Kidney (tissue), 14 donors: Measurements from ENCODE around the gene FBXW5. TPM values are rescaled to one million over a fixed set of nuclear protein-coding genes. Genes with fewer than 3 reads are reported as not detected.

Experiments
- DNase-seq, 5 donors: peaks; one replicate each; pipeline ENCODE4 v3.0.0-alpha.2; 2013 to 2020
- FAIRE-seq: peaks from 2 replicates; lab custom pipeline; 2012; peaks lifted over from hg19 to GRCh38; lab: Jason Lieb, UNC
- H3K27ac ChIP-seq, 2 donors: one replicate each; pipeline ENCODE4 v1.7.0; 2013; ENCODE audit warnings: low read depth in 2 of 2, low read length in 2 of 2, inconsistent platforms in 1 of 2
- H3K27me3 ChIP-seq: one replicate; pipeline ENCODE4 v1.7.1; 2013; ENCODE audit warnings: low read length, inconsistent platforms; ENCODE audit not compliant: control insufficient read depth, insufficient read depth
- H3K36me3 ChIP-seq, 3 donors: one replicate each; pipeline versions ENCODE4 v1.7.0 to v1.7.1; 2013; ENCODE audit warnings: low read length in 3 of 3, control low read depth in 1 of 3, inconsistent platforms in 1 of 3; ENCODE audit not compliant: insufficient read depth in 3 of 3, control insufficient read depth in 2 of 3
- H3K4me1 ChIP-seq, 3 donors: one replicate each; pipeline versions ENCODE4 v1.7.0 to v1.7.1; 2013; ENCODE audit warnings: low read length in 3 of 3, inconsistent platforms in 1 of 3, low read depth in 1 of 3; ENCODE audit not compliant: control insufficient read depth in 2 of 3, insufficient read depth in 2 of 3
- H3K4me3 ChIP-seq, 3 donors: one replicate each; pipeline versions ENCODE4 v1.7.0 to v1.8.1; 2013; ENCODE audit warnings: low read length in 3 of 3, control low read depth in 1 of 3, inconsistent platforms in 1 of 3
- H3K9ac ChIP-seq, 3 donors: one replicate each; pipeline versions ENCODE4 v1.7.0 to v1.7.1; 2013; ENCODE audit warnings: low read length in 3 of 3, control low read depth in 1 of 3, inconsistent platforms in 1 of 3
- H3K9me3 ChIP-seq, 3 donors: one replicate each; pipeline versions ENCODE4 v1.7.0 to v1.7.1; 2013; ENCODE audit warnings: low read length in 3 of 3, control low read depth in 1 of 3, inconsistent platforms in 1 of 3; ENCODE audit not compliant: control insufficient read depth in 2 of 3, insufficient read depth in 1 of 3
- intact Hi-C: fragments of 100-400 bp; cut with DNase I; formaldehyde crosslinking; loops from one replicate; pipeline ENCODE4 v1.11.1; 2022
- polyA plus RNA-seq: library from polyadenylated mRNA; stranded (reverse); fragments of 350-450 nt; fragmentation: Illumina TruSeq; extraction: RNeasy Lipid Tissue Mini Kit (QIAGEN cat#74804); gene quantifications from one replicate; pipeline ENCODE4 v1.2.3, GENCODE V29; 2014; ENCODE audit warnings: low read depth, low replicate concordance; ENCODE audit not compliant: insufficient read depth
- total RNA-seq: library from RNA; stranded (reverse); fragmentation: NEBNext Ultra II Directional; extraction: Animal tissue kit (Norgen Biotek cat#: 25700); gene quantifications from one replicate; pipeline ENCODE4 v1.2.1, GENCODE V29; 2021
- TF ChIP-seq, protein P1 (sequence below): IDR thresholded peaks from 3 replicates; pipeline ENCODE4 v1.5.1; 2012; ENCODE audit warnings: mild to moderate bottlenecking, moderate library complexity, borderline replicate concordance; ENCODE audit not compliant: insufficient read depth; ENCODE audit errors: extremely low read depth
- donor health status: control.
- donor health status: control.
- donor health status: control.
- donor health status: control.
- donor health status: control.
- donor health status: DM: yes; HTN: yes; CAD: no.
- donor health status: Normal renal cell carcinoma (clear cell type).

Gene FBXW5
- total and polyA plus RNA-seq, 2 donors from 2014 or later: 92.5 to 97.2 TPM

DNA sequence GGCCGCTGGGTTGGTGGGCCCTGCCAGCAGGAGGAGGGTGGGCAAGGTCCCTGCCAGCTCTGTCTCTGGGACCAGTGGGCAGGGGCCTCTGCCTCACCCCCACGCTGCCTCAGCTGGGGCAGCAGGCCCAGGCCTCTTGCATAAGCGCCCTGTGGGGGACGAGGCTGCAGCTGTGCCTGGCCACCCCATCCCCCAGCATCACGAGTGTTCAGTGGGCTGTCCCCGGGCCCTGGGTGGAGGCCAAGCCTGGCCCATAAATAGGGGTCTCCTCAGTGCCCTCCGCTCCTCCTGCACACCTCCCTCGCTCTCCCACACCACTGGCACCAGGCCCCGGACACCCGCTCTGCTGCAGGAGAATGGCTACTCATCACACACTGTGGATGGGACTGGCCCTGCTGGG lies 32.7 kb upstream of the FBXW5 start, which contains the start of gene PTGDS:
TSS of gene PTGDS (plus strand) at position 282 of the 400 bp plus-strand sequence. CDS start at position 357, 75 bp downstream.
- Histone ChIP-seq H3K27me3 (no peaks in the 10 kb centered on the region), H3K4me1 (peaks cover 0 to 14% (median 0%) of the 10 kb centered on the region in 3 donors), H3K9ac (no peak within 1 kb of the TSS), H3K9me3 (no peaks in the 10 kb centered on the region), H3K27ac (peak within 1 kb of the TSS; percentile 17 to 23), H3K36me3 (no peaks in the 10 kb centered on the region), H3K4me3 (peak within 1 kb of the TSS in 1 of 3 donors; percentile 41)
- FAIRE-seq (no peak), DNase-seq (peak in 1 of 5 donors; percentile 87)
- intact Hi-C loops: no loop called here
- TF ChIP-seq, protein P1, sequence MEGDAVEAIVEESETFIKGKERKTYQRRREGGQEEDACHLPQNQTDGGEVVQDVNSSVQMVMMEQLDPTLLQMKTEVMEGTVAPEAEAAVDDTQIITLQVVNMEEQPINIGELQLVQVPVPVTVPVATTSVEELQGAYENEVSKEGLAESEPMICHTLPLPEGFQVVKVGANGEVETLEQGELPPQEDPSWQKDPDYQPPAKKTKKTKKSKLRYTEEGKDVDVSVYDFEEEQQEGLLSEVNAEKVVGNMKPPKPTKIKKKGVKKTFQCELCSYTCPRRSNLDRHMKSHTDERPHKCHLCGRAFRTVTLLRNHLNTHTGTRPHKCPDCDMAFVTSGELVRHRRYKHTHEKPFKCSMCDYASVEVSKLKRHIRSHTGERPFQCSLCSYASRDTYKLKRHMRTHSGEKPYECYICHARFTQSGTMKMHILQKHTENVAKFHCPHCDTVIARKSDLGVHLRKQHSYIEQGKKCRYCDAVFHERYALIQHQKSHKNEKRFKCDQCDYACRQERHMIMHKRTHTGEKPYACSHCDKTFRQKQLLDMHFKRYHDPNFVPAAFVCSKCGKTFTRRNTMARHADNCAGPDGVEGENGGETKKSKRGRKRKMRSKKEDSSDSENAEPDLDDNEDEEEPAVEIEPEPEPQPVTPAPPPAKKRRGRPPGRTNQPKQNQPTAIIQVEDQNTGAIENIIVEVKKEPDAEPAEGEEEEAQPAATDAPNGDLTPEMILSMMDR: no peak

DNA sequence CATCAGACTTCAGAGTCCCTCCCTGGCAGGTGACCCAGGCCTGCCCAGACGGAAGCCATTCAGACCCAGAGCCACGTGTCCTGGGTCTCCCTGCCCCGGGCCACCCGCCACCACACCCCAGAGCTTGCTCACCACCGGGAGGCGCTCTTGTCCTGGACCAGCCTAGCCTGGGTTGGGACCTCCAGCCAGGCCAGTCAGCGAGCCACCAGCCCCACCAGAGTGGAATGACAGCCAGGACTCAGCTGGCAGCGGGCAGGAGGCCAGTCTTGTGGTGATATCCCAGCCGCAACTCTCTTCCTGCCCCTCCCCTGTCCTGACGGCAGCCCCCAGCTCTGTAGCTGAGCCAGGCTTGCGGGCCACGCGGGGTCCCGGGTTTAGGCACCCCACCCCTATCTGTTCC lies 31.1 kb upstream of the FBXW5 start:
- H3K4me3 ChIP-seq: no peak overlapping the region
- peak in 1 of 5 donors; percentile 34 for DNase-seq
- no peak for FAIRE-seq
- H3K9ac ChIP-seq: no peak overlapping the region
- H3K27ac ChIP-seq: no peak overlapping the region
- no peaks in the 10 kb centered on the region for H3K9me3 ChIP-seq
- TF ChIP-seq, protein P1: no peak
- intact Hi-C loops: no loop called here
- H3K27me3 ChIP-seq: no peaks in the 10 kb centered on the region
- no peaks in the 10 kb centered on the region for H3K36me3 ChIP-seq
- H3K4me1 ChIP-seq: peaks cover 0 to 14% (median 0%) of the 10 kb centered on the region in 3 donors

DNA sequence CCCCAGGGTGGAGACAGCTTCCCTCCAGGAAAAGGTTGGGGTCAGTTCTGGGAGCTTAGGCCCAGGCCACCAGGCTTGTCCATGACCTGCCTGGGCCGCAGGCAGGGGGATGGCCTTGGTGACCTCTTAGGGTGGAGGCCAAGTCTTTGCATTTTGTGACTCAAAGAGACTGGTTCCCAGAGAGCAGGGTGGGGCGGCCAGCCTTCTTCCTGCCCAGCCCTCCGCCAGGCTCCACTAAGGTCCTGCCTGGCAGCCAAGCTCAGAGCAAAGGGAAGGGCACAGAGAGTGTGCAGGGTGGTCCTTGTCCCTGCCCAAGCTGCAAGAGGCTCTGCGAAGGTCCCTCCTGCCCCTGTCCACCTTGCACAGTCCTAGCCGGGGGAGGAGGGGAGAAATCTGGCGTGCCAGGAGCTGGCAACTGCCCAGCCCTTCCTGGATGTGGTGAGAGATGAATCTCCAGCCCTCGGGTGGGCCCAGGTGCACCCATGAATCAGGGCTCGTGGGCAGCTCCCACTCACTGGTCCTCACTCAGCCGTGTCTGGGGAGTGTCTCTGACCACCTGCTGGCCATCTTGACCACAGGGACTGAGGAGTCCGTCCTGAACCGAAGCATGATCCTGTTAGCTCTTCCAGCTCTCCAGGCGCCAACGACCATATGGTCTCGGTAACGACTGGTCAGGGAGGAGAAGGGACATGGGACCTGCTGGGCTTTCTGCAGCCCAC lies 30.4 kb upstream of the FBXW5 start:
- Histone ChIP-seq H3K27ac (peak overlapping the region in 1 of 2 donors; percentile 37), H3K4me3 (no peak overlapping the region), H3K4me1 (peaks cover 0 to 14% (median 0%) of the 10 kb centered on the region in 3 donors), H3K36me3 (no peaks in the 10 kb centered on the region), H3K27me3 (no peaks in the 10 kb centered on the region), H3K9ac (no peak overlapping the region), H3K9me3 (no peaks in the 10 kb centered on the region)
- FAIRE-seq (no peak), DNase-seq (no peak)
- TF ChIP-seq, protein P1: no peak
- intact Hi-C loops: no loop called here
